ENCODE results near the gene LYRM7. TPM values are rescaled to one million over a fixed set of nuclear protein-coding genes. Genes with fewer than 3 reads are reported as not detected.

The LYRM7 gene
- total and polyA plus RNA-seq, 5 donors from 2014 or later = 4.3 to 6.5 (median 5.1) TPM

- no peaks in the 10 kb centered on the region for H3K36me3 ChIP-seq (ENCODE audit: control insufficient read depth, insufficient read depth, low read length)
- H3K27me3 ChIP-seq (ENCODE audit: control insufficient read depth, insufficient read depth, low read length) = no peaks in the 10 kb centered on the region
- Mint-ChIP-seq H3K4me3 (peak overlapping the region; percentile 5 to 86 (median 66)), H3K4me1 (peaks cover 26 to 56% (median 36%) of the 10 kb centered on the region in 4 donors), H3K27ac (peak overlapping the region; percentile 81 to 95 (median 88)), H3K36me3 (no peaks in the 10 kb centered on the region), H3K27me3 (no peaks in the 10 kb centered on the region), H3K9me3 (no peaks in the 10 kb centered on the region)
- H3K27ac ChIP-seq (ENCODE audit: insufficient read depth, low read length, poor library complexity, severe bottlenecking) = peak overlapping the region; percentile 86
- H3K9me3 ChIP-seq (ENCODE audit: control insufficient read depth in 2 of 2, low read length in 2 of 2) = no peaks in the 10 kb centered on the region
- peak in 1 of 3 donors; percentile 46 for DNase-seq
- peak; percentile 1 to 18 for ATAC-seq (ENCODE audit: low read depth in 2 of 2)
- H3K4me1 ChIP-seq (ENCODE audit: control insufficient read depth, insufficient read depth, low read length, poor library complexity, severe bottlenecking) = peaks cover 28% of the 10 kb centered on the region
- H3K4me3 ChIP-seq (ENCODE audit: low read depth, low read length) = peak overlapping the region; percentile 80
These were observed 39.4 kb downstream of the LYRM7 start for GRCh38 chr5:131210151-131210510.

GRCh38 chr5:131211669-131212068 is 40.9 kb downstream of the LYRM7 start:
- Histone ChIP-seq H3K4me3 (ENCODE audit: low read depth, low read length) (no peak overlapping the region), H3K4me1 (ENCODE audit: control insufficient read depth, insufficient read depth, low read length, poor library complexity, severe bottlenecking) (peaks cover 28% of the 10 kb centered on the region), H3K27ac (ENCODE audit: insufficient read depth, low read length, poor library complexity, severe bottlenecking) (no peak overlapping the region), H3K36me3 (ENCODE audit: control insufficient read depth, insufficient read depth, low read length) (no peaks in the 10 kb centered on the region), H3K27me3 (ENCODE audit: control insufficient read depth, insufficient read depth, low read length) (no peaks in the 10 kb centered on the region), H3K9me3 (ENCODE audit: control insufficient read depth in 2 of 2, low read length in 2 of 2) (no peaks in the 10 kb centered on the region)
- Mint-ChIP-seq H3K4me3 (no peak overlapping the region), H3K4me1 (peaks cover 22 to 53% (median 32%) of the 10 kb centered on the region in 4 donors), H3K27me3 (no peaks in the 10 kb centered on the region), H3K36me3 (no peaks in the 10 kb centered on the region), H3K27ac (peak overlapping the region in 2 of 3 donors; percentile 46 to 88), H3K9me3 (no peaks in the 10 kb centered on the region)
- ATAC-seq (ENCODE audit: low read depth in 2 of 2) = no peak
- DNase-seq = no peak

- Histone ChIP-seq H3K4me1 (ENCODE audit: control insufficient read depth, insufficient read depth, low read length, poor library complexity, severe bottlenecking) (peaks cover 28% of the 10 kb centered on the region), H3K27me3 (ENCODE audit: control insufficient read depth, insufficient read depth, low read length) (no peaks in the 10 kb centered on the region), H3K4me3 (ENCODE audit: low read depth, low read length) (no peak overlapping the region), H3K9me3 (ENCODE audit: control insufficient read depth in 2 of 2, low read length in 2 of 2) (no peaks in the 10 kb centered on the region), H3K27ac (ENCODE audit: insufficient read depth, low read length, poor library complexity, severe bottlenecking) (no peak overlapping the region), H3K36me3 (ENCODE audit: control insufficient read depth, insufficient read depth, low read length) (no peaks in the 10 kb centered on the region)
- Mint-ChIP-seq H3K4me3 (peak overlapping the region in 1 of 4 donors; percentile 18), H3K4me1 (peaks cover 19 to 47% (median 30%) of the 10 kb centered on the region in 4 donors), H3K27ac (peak overlapping the region in 1 of 3 donors; percentile 32), H3K9me3 (no peaks in the 10 kb centered on the region), H3K36me3 (no peaks in the 10 kb centered on the region), H3K27me3 (no peaks in the 10 kb centered on the region)
- DNase-seq (no peak), ATAC-seq (ENCODE audit: low read depth in 2 of 2) (peak in 1 of 2 donors; percentile 21)
These were observed 41.8 kb downstream of the LYRM7 start for GRCh38 chr5:131212471-131213021.

DNA sequence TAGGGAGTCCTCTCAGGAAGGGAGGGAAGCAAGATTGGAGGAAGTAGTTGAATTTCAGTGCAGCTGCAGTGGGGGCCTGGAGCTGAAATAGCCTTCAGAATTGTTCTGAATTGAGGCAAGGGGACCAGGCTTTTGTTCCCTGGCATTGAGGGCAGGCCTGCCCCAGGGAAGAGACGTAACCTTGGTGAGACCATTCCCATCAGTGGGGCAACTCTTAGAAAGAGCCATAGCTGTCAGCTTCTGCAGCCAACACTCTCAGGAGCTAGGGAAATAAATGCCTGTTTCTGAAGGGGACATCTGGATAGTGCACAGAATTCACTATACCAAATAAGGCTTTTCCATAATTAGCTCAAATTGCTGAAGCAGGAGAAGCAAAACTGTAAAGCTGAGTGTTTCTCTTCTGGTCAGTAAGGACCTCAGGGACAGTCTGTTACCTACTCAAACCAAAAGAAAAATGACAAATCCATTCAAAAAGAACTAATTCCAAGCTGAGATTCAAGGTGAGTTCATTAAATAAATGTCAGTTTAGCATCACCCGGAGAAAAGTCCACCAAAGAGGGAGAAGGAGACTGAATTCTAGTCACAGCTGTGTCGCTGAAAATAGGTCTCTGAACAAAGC is 44.0 kb downstream of the LYRM7 start:
- H3K9me3 ChIP-seq (ENCODE audit: control insufficient read depth in 2 of 2, low read length in 2 of 2) = no peaks in the 10 kb centered on the region
- Mint-ChIP-seq H3K4me3 (no peak overlapping the region), H3K36me3 (no peaks in the 10 kb centered on the region), H3K27me3 (no peaks in the 10 kb centered on the region), H3K9me3 (no peaks in the 10 kb centered on the region), H3K27ac (peak overlapping the region in 1 of 3 donors; percentile 31), H3K4me1 (peaks cover 16 to 34% (median 28%) of the 10 kb centered on the region in 4 donors)
- no peaks in the 10 kb centered on the region for H3K27me3 ChIP-seq (ENCODE audit: control insufficient read depth, insufficient read depth, low read length)
- H3K27ac ChIP-seq (ENCODE audit: insufficient read depth, low read length, poor library complexity, severe bottlenecking) = no peak overlapping the region
- peaks cover 14% of the 10 kb centered on the region for H3K4me1 ChIP-seq (ENCODE audit: control insufficient read depth, insufficient read depth, low read length, poor library complexity, severe bottlenecking)
- no peak for ATAC-seq (ENCODE audit: low read depth in 2 of 2)
- no peak for DNase-seq
- no peaks in the 10 kb centered on the region for H3K36me3 ChIP-seq (ENCODE audit: control insufficient read depth, insufficient read depth, low read length)
- H3K4me3 ChIP-seq (ENCODE audit: low read depth, low read length) = no peak overlapping the region

DNA sequence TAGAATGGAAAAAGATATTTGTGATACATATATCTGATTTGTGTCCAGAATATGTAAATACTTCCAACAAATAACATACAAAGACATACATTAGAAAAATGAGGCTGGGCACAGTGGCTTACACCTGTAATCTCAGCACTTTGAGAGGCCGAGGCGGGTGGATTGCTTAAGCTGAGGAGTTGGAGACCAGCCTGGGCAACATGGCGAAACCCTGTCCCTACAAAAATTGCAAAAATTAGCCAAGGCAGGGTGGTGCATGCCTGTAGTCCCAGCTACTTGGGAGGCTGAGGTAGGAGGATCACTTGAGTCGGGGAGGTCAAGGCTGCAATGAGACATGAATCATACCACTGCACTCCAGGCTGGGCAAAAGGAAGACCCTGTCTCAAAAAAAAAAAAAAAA is 47.0 kb downstream of the LYRM7 start:
- no peak overlapping the region for H3K27ac ChIP-seq (ENCODE audit: insufficient read depth, low read length, poor library complexity, severe bottlenecking)
- DNase-seq (no peak), ATAC-seq (ENCODE audit: low read depth in 2 of 2) (no peak)
- no peaks in the 10 kb centered on the region for H3K9me3 Mint-ChIP-seq
- no peaks in the 10 kb centered on the region for H3K4me1 ChIP-seq (ENCODE audit: control insufficient read depth, insufficient read depth, low read length, poor library complexity, severe bottlenecking)
- H3K9me3 ChIP-seq (ENCODE audit: control insufficient read depth in 2 of 2, low read length in 2 of 2) = no peaks in the 10 kb centered on the region
- H3K36me3 ChIP-seq (ENCODE audit: control insufficient read depth, insufficient read depth, low read length) = no peaks in the 10 kb centered on the region
- no peaks in the 10 kb centered on the region for H3K27me3 Mint-ChIP-seq
- H3K27ac Mint-ChIP-seq = no peak overlapping the region
- H3K4me3 Mint-ChIP-seq = no peak overlapping the region
- H3K36me3 Mint-ChIP-seq = no peaks in the 10 kb centered on the region
- peaks cover 12 to 21% (median 18%) of the 10 kb centered on the region in 4 donors for H3K4me1 Mint-ChIP-seq
- no peak overlapping the region for H3K4me3 ChIP-seq (ENCODE audit: low read depth, low read length)
- H3K27me3 ChIP-seq (ENCODE audit: control insufficient read depth, insufficient read depth, low read length) = no peaks in the 10 kb centered on the region

- Mint-ChIP-seq H3K27me3 (no peaks in the 10 kb centered on the region), H3K4me3 (no peak overlapping the region), H3K4me1 (peaks cover 12 to 24% (median 18%) of the 10 kb centered on the region in 4 donors), H3K36me3 (no peaks in the 10 kb centered on the region), H3K27ac (no peak overlapping the region), H3K9me3 (no peaks in the 10 kb centered on the region)
- Histone ChIP-seq H3K36me3 (ENCODE audit: control insufficient read depth, insufficient read depth, low read length) (no peaks in the 10 kb centered on the region), H3K4me1 (ENCODE audit: control insufficient read depth, insufficient read depth, low read length, poor library complexity, severe bottlenecking) (no peaks in the 10 kb centered on the region), H3K27ac (ENCODE audit: insufficient read depth, low read length, poor library complexity, severe bottlenecking) (no peak overlapping the region), H3K27me3 (ENCODE audit: control insufficient read depth, insufficient read depth, low read length) (no peaks in the 10 kb centered on the region), H3K9me3 (ENCODE audit: control insufficient read depth in 2 of 2, low read length in 2 of 2) (no peaks in the 10 kb centered on the region), H3K4me3 (ENCODE audit: low read depth, low read length) (no peak overlapping the region)
- DNase-seq (no peak), ATAC-seq (ENCODE audit: low read depth in 2 of 2) (no peak)
These were observed 47.6 kb downstream of the LYRM7 start for GRCh38 chr5:131218392-131218791.

GRCh38 chr5:131220566-131220965 is 49.8 kb downstream of the LYRM7 start:
- Mint-ChIP-seq H3K4me1 (peaks cover 5 to 24% (median 10%) of the 10 kb centered on the region in 4 donors), H3K27me3 (no peaks in the 10 kb centered on the region), H3K27ac (no peak overlapping the region), H3K36me3 (no peaks in the 10 kb centered on the region), H3K9me3 (no peaks in the 10 kb centered on the region), H3K4me3 (no peak overlapping the region)
- Histone ChIP-seq H3K4me3 (ENCODE audit: low read depth, low read length) (no peak overlapping the region), H3K9me3 (ENCODE audit: control insufficient read depth in 2 of 2, low read length in 2 of 2) (no peaks in the 10 kb centered on the region), H3K4me1 (ENCODE audit: control insufficient read depth, insufficient read depth, low read length, poor library complexity, severe bottlenecking) (peaks cover 14% of the 10 kb centered on the region), H3K36me3 (ENCODE audit: control insufficient read depth, insufficient read depth, low read length) (no peaks in the 10 kb centered on the region), H3K27ac (ENCODE audit: insufficient read depth, low read length, poor library complexity, severe bottlenecking) (no peak overlapping the region), H3K27me3 (ENCODE audit: control insufficient read depth, insufficient read depth, low read length) (no peaks in the 10 kb centered on the region)
- DNase-seq (no peak), ATAC-seq (ENCODE audit: low read depth in 2 of 2) (no peak)
